AG10803 (cell line): ENCODE measurements around the gene GRAMD1B.
"Not testable (repeated sequence)": the region's sequence is repeated elsewhere in the genome, so short reads cannot be mapped to it uniquely, and the experiment has no call there.

ENCODE experiments used
- DNase-seq: peaks from one replicate; pipeline ENCODE4 v3.0.0; 2010; ENCODE audit warnings: low read depth
- H3K4me3 ChIP-seq: 2 replicates; pipeline ENCODE4 v1.5.1; 2011; ENCODE audit warnings: mild to moderate bottlenecking, low read length, control low read depth
- CTCF ChIP-seq: conservative IDR thresholded peaks from 2 replicates; pipeline ENCODE4 v1.5.1; 2011; ENCODE audit warnings: mild to moderate bottlenecking, low read length, control low read depth, inconsistent platforms

GRAMD1B gene

GRCh38 chr11:123448823-123449222 is 18.8 kb downstream of the GRAMD1B start:
- DNase-seq, result no peak
- no peak for TF ChIP-seq CTCF

GRCh38 chr11:123449436-123449835 is 19.4 kb downstream of the GRAMD1B start:
- no peak overlapping the region for H3K4me3 ChIP-seq
- no peak for DNase-seq
- TF ChIP-seq CTCF, result no peak

More at GRCh38 chr11:123448823-123449222, 18.8 kb downstream of the GRAMD1B start:
- no peak overlapping the region for H3K4me3 ChIP-seq

GRCh38 chr11:123450623-123451022 is 20.6 kb downstream of the GRAMD1B start:
- DNase-seq, result peak; percentile 59
- H3K4me3 ChIP-seq, result no peak overlapping the region
- TF ChIP-seq CTCF, result no peak

- no peak for DNase-seq
- H3K4me3 ChIP-seq, result no peak overlapping the region
- TF ChIP-seq CTCF, result no peak
Measured at GRCh38 chr11:123451183-123451781, 21.2 kb downstream of the GRAMD1B start.

DNA sequence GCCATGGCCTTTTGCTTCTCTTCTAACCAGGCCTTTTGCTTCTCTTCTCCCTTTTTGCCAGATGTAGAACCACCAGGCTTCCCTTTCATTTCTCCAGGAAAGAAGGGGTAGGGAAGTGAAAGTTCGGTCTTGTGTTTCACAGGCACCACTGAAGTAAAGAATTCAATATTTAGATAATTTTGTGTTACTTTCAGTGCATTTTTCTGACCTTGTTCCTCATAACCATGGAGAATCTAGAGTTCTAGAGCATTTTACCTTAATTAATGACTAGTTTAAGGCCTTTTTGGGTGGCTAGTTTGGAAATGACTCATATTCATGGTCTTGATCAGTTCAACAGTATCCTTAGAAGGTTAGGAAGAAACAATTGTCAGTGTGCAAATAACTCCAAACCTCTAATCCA is 22.7 kb downstream of the GRAMD1B start:
- DNase-seq, result no peak
- no peak for TF ChIP-seq CTCF

GRCh38 chr11:123454060-123454651 is 24.1 kb downstream of the GRAMD1B start:
- no peak for TF ChIP-seq CTCF
- no peak for DNase-seq
- no peak overlapping the region for H3K4me3 ChIP-seq

More for the DNA sequence above, 22.7 kb downstream of the GRAMD1B start:
- H3K4me3 ChIP-seq, result no peak overlapping the region

DNA sequence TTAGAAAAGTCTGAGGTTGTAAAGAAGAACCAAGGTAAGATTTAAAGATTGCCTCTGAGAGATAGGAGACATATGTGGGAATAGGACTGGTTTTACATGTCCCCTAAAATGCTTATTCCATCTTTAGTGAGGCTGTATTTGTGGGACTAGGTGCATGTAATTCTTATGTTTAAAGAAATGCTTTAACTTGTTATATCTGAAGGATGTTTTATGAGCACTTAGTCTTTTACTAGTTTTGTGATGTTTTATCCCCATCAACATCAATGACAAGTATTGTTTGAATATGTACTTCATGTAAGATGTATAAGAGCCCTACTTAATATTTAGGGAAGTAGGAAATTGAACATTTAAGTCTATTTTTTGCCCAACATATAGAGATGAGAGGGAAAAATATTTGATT is 24.7 kb downstream of the GRAMD1B start:
- no peak overlapping the region for H3K4me3 ChIP-seq

GRCh38 chr11:123456448-123456847 is 26.4 kb downstream of the GRAMD1B start:
- not testable (repeated sequence) for H3K4me3 ChIP-seq, DNase-seq

More for the DNA sequence above, 24.7 kb downstream of the GRAMD1B start:
- no peak for DNase-seq
- TF ChIP-seq CTCF, result no peak
